K562 (cell line): ENCODE measurements around the gene PDHX. TPM values are rescaled to one million over a fixed set of nuclear protein-coding genes. Genes with fewer than 3 reads are reported as not detected.

Experiments
- ASH1L ChIP-seq: fragments of 450-650 bp; IDR thresholded peaks from 2 replicates; pipeline ENCODE4 v1.6.1; 2018; ENCODE audit warnings: borderline replicate concordance, mild to moderate bottlenecking, low read depth; ENCODE audit not compliant: partially characterized antibody
- ATF1 ChIP-seq, 2 experiments: fragments of 450-650 bp in 1 of 2; IDR thresholded peaks; 2 replicates each; pipeline ENCODE4 v1.6.1; 2016; ENCODE audit warnings: missing compliant biosample characterization in 1 of 2, missing genetic modification characterization in 1 of 2
- DIDO1 ChIP-seq: fragments of 450-650 bp; IDR thresholded peaks from 2 replicates; pipeline ENCODE4 v1.6.1; 2016; ENCODE audit warnings: low read depth, missing biosample characterization, missing genetic modification characterization
- ELF1 ChIP-seq: fragments of 200-800 bp; sonication (Bioruptor generic); IDR thresholded peaks from 2 replicates; pipeline ENCODE4 v1.6.1; 2016; ENCODE audit warnings: missing genetic modification characterization, missing compliant biosample characterization
- FOXK1 ChIP-seq: sonication (generic); formaldehyde crosslinking; IDR thresholded peaks from 2 replicates; pipeline ENCODE4 v1.8.0; 2022; ENCODE audit warnings: missing genetic modification reagents, mild to moderate bottlenecking, borderline replicate concordance
- HEY1 ChIP-seq: fragments of 250-450 bp; sonication (Bioruptor Pico); IDR thresholded peaks from 2 replicates; pipeline ENCODE4 v1.5.0; 2020; ENCODE audit warnings: mild to moderate bottlenecking, moderate library complexity, borderline replicate concordance
- HNRNPK ChIP-seq: fragments of 200-400 bp; formaldehyde crosslinking; IDR thresholded peaks from one replicate; pipeline ENCODE4 v1.6.1; 2018; ENCODE audit warnings: mild to moderate bottlenecking, low read depth, low read length; ENCODE audit not compliant: poor library complexity, severe bottlenecking
- MEF2D ChIP-seq: conservative IDR thresholded peaks from 2 replicates; pipeline ENCODE4 v1.6.1; 2016; ENCODE audit warnings: low read depth, missing genetic modification characterization, missing compliant biosample characterization
- PATZ1 ChIP-seq: fragments of 250-450 bp; sonication (Bioruptor Pico); IDR thresholded peaks from 2 replicates; pipeline ENCODE4 v1.5.0; 2020; ENCODE audit warnings: mild to moderate bottlenecking, borderline replicate concordance
- POLR2AphosphoS5 ChIP-seq: IDR thresholded peaks from 2 replicates; pipeline ENCODE4 v1.6.1; 2011; ENCODE audit warnings: mild to moderate bottlenecking, low read depth, low read length, moderate library complexity; ENCODE audit not compliant: control insufficient read depth, insufficient read depth
- SAFB2 ChIP-seq: fragments of 200-400 bp; formaldehyde crosslinking; IDR thresholded peaks from 2 replicates; pipeline ENCODE4 v1.6.1; 2018; ENCODE audit warnings: borderline replicate concordance, low read length, low read depth, moderate library complexity; ENCODE audit not compliant: severe bottlenecking
- SIX5 ChIP-seq, 2 experiments: IDR thresholded peaks; 2 replicates each; pipeline ENCODE4 v1.6.1; 2011; ENCODE audit warnings: low read length in 2 of 2, borderline replicate concordance in 1 of 2, low read depth in 1 of 2, mild to moderate bottlenecking in 1 of 2, moderate library complexity in 1 of 2; ENCODE audit not compliant: insufficient read depth in 1 of 2
- SRF ChIP-seq, 2 experiments: fragments of 250-450, 450-650 bp in 1 of 2; sonication (Bioruptor Pico) in 1 of 2; sonication (generic) in 1 of 2; formaldehyde crosslinking; IDR thresholded peaks; 2 replicates each; pipeline versions ENCODE4 v1.5.0 to v1.5.1; 2020 to 2022; ENCODE audit warnings: mild to moderate bottlenecking in 1 of 2, missing genetic modification reagents in 1 of 2
- SRSF9 ChIP-seq: fragments of 200-400 bp; formaldehyde crosslinking; IDR thresholded peaks from 2 replicates; pipeline ENCODE4 v1.6.1; 2017; ENCODE audit warnings: low read depth, low read length, borderline replicate concordance
- TRIM24 ChIP-seq, 2 experiments: fragments of 450-650 bp; IDR thresholded peaks; 2 replicates each; pipeline ENCODE4 v1.6.1; 2016
- TRIM28 ChIP-seq: fragments of 450-650 bp; IDR thresholded peaks from 2 replicates; pipeline ENCODE4 v1.6.1; 2017
- UBTF ChIP-seq, 2 experiments: IDR thresholded peaks; 2 replicates each; pipeline ENCODE4 v1.6.1; 2012; ENCODE audit warnings: improper control_type of control experiment in 2 of 2, low read depth in 2 of 2, low read length in 2 of 2, borderline replicate concordance in 1 of 2
- ZBTB1 ChIP-seq: sonication (generic); formaldehyde crosslinking; IDR thresholded peaks from 2 replicates; pipeline ENCODE4 v1.8.1; 2023; ENCODE audit warnings: missing genetic modification reagents, low read depth, mild to moderate bottlenecking, borderline replicate concordance
- ZNF133 ChIP-seq: fragments of 250-450 bp; sonication (Bioruptor Pico); IDR thresholded peaks from 2 replicates; pipeline ENCODE4 v1.4.0; 2020; ENCODE audit warnings: mild to moderate bottlenecking
- ZNF764 ChIP-seq: fragments of 250-450 bp; sonication (Bioruptor Pico); IDR thresholded peaks from 2 replicates; pipeline ENCODE4 v1.4.0; 2020; ENCODE audit warnings: low read depth, mild to moderate bottlenecking, moderate library complexity
- polyA plus RNA-seq, 8 experiments: library from polyadenylated mRNA; depleted of rRNA in 4 of 8; stranded (reverse) in 5 of 8; unstranded in 3 of 8; fragments of >200 nt; fragmentation: Nextera tagmentation in 2 of 8; fragmentation: Illumina TruSeq in 1 of 8; extraction: Ambion mirVana in 2 of 8; extraction: Trizol in 1 of 8; gene quantifications; 2 replicates each; pipeline versions ENCODE4 v1.2.1 to v1.2.3, GENCODE V29; 2011 to 2014; ENCODE audit warnings: inconsistent platforms in 1 of 8, missing spikeins in 1 of 8
- total RNA-seq, 7 experiments: library from RNA; depleted of rRNA in 6 of 7; stranded (reverse); fragments of >200 nt in 6 of 7; fragmentation: Illumina TruSeq in 2 of 7; extraction: Trizol in 2 of 7; gene quantifications; 2 replicates each; pipeline versions ENCODE4 v1.2.1 to v1.2.3, GENCODE V29; 2011 to 2021; ENCODE audit warnings: low replicate concordance in 1 of 7
- TF ChIP-seq, protein P1 (sequence below): fragments of 250-450 bp; sonication (Bioruptor Pico); IDR thresholded peaks from 2 replicates; pipeline ENCODE4 v1.8.0; 2022; ENCODE audit warnings: moderate library complexity, mild to moderate bottlenecking, inconsistent platforms

Gene PDHX
- total and polyA plus RNA-seq, 9 of the 15 experiments (the other 6 are each of a cell fraction or from before 2014, with no cell fraction given), result 20.8 to 43.5 (median 31.2) TPM

- TF ChIP-seq FOXK1 (CRISPR knock-in tag) (no peak), ATF1 (CRISPR knock-in tag; IDR thresholded peaks at IDR 0.05) (no peak), ATF1 (tag; IDR thresholded peaks at IDR 0.05) (no peak), POLR2AphosphoS5 (no peak), SRSF9 (no peak), ZNF764 (CRISPR knock-in tag) (no peak), HEY1 (no peak), SRF (CRISPR knock-in tag; IDR thresholded peaks at IDR 0.05) (no peak), ASH1L (no peak), ZNF133 (no peak), PATZ1 (CRISPR knock-in tag) (no peak), TRIM28 (no peak), DIDO1 (tag) (0 out of 2 replicates have a peak, but pooled peaks have one; percentile 53), ZBTB1 (no peak), ELF1 (tag) (no peak; the same call in 1 of the 2 replicates), SIX5 (IDR thresholded peaks at IDR 0.05; ENCODE audit: borderline replicate concordance in 1 of 2, insufficient read depth in 1 of 2, low read depth in 1 of 2, low read length in 2 of 2) (no peak), SAFB2 (no peak), UBTF (IDR thresholded peaks at IDR 0.05; ENCODE audit: borderline replicate concordance in 1 of 2, low read depth in 2 of 2, low read length in 2 of 2) (no peak), MEF2D (peak; percentile 81), TRIM24 (IDR thresholded peaks at IDR 0.05) (no peak; a peak in 1 of 4 replicates), HNRNPK (no peak)
- TF ChIP-seq, protein P1, sequence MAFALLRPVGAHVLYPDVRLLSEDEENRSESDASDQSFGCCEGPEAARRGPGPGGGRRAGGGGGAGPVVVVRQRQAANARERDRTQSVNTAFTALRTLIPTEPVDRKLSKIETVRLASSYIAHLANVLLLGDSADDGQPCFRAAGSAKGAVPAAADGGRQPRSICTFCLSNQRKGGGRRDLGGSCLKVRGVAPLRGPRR (CRISPR knock-in tag), result no peak
Observed at GRCh38 chr11:35040221-35040942, 124.0 kb downstream of the PDHX start (continued).
